NCI-H2171 treated with DMSO at 0.1 percent for 48 hours (cell line): ENCODE measurements around the gene PPP3CA.
A peak's percentile ranks its signal among the peaks of the same experiment; 100 is the strongest.

ENCODE experiments used
- DNase-seq: peaks from one replicate; lab custom pipeline; 2025; lab: John Stamatoyannopoulos, UW

PPP3CA gene

GRCh38 chr4:101347267-101347556 is at the start of gene PPP3CA:
Gene PPP3CA (minus strand): TSS chr4:101347526.
- DNase-seq, result no peak

GRCh38 chr4:101393256-101393655 is 45.9 kb upstream of the PPP3CA start:
- DNase-seq, result no peak

- DNase-seq, result no peak
Measured at GRCh38 chr4:101370663-101371210, 23.4 kb upstream of the PPP3CA start.

- no peak for DNase-seq
Measured at GRCh38 chr4:101367201-101367600, 19.9 kb upstream of the PPP3CA start.

- DNase-seq, result no peak
Measured at GRCh38 chr4:101366331-101366730, 19.0 kb upstream of the PPP3CA start.

- no peak for DNase-seq
Measured at GRCh38 chr4:101357751-101358150, 10.4 kb upstream of the PPP3CA start.

- DNase-seq, result no peak
Measured at GRCh38 chr4:101356928-101357327, 9.6 kb upstream of the PPP3CA start.

GRCh38 chr4:101355767-101356702 is 8.7 kb upstream of the PPP3CA start:
- DNase-seq, result no peak

- no peak for DNase-seq
Measured at GRCh38 chr4:101355246-101355645, 7.9 kb upstream of the PPP3CA start.

GRCh38 chr4:101349801-101350064 is 2.4 kb upstream of the PPP3CA start:
- no peak for DNase-seq

GRCh38 chr4:101348995-101349800 is 1.9 kb upstream of the PPP3CA start:
- peak; percentile 39 for DNase-seq

- peak; percentile 23 for DNase-seq
Measured at GRCh38 chr4:101348367-101348827, 1.1 kb upstream of the PPP3CA start.

GRCh38 chr4:101347557-101348366 is 436 bp upstream of the PPP3CA start:
- peak; percentile 84 for DNase-seq

GRCh38 chr4:101346351-101347266 is 717 bp downstream of the PPP3CA start:
- DNase-seq, result peak; percentile 45

- peak; percentile 57 for DNase-seq
Measured at GRCh38 chr4:101345596-101346350, 1.6 kb downstream of the PPP3CA start.

- DNase-seq, result no peak
Measured at GRCh38 chr4:101345271-101345595, 2.1 kb downstream of the PPP3CA start.

GRCh38 chr4:101339332-101339731 is 8.0 kb downstream of the PPP3CA start:
- DNase-seq, result no peak

GRCh38 chr4:101337688-101338087 is 9.6 kb downstream of the PPP3CA start:
- DNase-seq, result no peak

- no peak for DNase-seq
Measured at GRCh38 chr4:101334963-101335572, 12.3 kb downstream of the PPP3CA start.

GRCh38 chr4:101332424-101332823 is 14.9 kb downstream of the PPP3CA start:
- no peak for DNase-seq
